Measurements from ENCODE around the gene SBF1.

The SBF1 gene

DNA sequence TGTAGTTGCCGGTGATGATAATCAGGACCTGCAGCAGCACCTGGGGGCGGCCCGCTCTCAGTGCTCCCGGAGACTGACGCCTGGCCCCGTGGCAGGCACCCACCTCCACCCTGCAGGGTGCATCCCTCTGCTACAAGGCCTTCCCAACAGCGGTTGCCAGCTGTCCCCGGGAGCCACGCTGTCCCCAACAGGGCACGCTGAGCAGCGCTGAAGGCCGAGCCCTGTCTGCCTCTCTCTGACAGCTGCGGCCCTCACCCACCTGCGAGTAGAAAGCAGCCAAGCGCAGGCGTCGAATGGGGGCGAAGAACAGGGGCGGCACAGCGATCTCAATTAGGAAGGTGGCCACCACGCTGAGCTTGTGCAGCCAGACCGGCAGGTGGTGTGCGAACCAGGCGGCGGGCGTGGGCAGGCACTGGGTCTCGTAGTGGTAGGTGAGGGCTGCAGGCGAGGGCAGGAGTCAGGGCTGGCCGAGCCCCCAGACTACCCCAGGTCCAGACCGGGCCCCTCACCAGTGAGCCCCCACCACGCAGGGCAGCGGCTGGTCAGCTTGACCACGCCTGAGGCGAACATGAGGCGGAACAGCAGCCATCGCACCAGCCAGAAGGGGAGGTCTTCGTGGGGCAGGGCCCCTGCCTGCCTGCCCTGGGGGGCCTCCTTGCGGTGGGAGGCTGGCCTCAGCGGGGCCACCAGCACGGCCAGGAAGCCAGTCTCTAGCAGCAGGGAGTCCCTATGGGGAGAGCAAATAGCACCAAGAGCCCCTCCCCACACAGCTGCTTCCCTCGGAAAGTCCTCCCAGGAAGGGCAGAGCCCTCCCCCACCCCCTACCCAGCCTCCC, 31.2 kb upstream of the SBF1 start:
- DNase-seq = no peak

DNA sequence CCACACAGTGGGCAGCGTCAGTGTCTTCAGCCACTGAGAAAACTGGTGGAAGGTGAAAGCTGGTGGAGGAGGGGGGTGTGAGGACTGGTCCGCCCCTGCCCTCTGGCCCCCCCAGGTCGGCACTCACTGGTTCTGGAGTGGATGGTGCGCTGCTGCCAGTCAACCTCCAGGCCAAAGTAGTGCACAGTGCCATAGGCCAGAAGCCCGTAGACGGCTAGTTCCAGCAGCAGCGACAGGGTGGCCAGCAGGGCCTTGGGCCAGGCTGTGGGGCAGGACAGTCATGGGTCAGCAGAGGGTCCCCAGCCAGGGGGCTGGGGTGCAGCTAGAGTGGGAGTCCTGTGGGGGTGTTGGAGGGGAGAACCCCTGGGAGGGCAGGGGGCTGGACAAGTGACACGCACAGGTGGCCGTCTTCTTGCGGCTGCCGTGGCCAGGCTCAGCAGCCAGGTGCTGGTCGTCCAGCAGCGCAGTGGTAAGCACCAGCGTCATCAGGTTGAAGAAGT, 30.5 kb upstream of the SBF1 start:
- DNase-seq = no peak

DNA sequence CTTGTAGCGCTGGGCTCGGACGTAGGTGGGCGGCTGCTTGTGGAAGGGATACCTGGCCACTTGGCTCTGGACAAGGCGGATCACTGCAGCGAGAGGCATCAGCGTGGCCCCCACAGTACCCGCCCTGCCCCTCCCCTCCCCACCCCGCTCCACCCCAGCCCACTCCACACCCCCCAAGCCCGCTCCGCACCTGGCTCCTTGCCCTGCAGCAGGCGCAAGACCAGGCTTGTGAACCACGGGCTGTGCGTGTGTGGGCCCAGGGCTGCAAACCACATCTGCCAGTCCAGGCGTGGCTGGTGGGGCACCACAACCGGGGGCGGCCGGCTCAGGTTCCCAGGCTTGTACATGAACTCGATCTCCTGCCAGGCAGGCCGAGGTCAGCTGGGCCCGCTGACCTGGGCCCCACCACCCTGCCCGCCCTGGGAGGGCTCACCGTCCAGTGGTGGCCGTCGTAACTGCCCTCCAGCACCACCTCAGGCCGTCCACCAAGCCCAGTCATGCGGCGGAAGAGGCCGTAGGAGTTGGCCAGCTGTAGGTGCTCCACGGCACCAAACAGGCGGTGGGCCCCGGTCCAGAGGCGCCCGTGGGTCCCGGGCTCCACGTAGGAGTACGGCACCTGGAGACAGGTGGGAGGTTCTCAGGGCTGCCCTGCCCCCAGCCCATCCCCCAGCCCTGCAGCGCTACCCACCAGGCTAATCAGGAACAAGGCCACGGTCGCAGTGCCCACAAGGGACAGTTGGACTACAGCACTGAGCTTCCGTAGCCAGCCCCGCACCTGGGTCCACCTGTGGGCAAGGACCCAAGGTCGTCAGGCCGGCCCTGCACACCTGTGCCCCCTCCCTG, 29.8 kb upstream of the SBF1 start:
- DNase-seq = no peak

DNA sequence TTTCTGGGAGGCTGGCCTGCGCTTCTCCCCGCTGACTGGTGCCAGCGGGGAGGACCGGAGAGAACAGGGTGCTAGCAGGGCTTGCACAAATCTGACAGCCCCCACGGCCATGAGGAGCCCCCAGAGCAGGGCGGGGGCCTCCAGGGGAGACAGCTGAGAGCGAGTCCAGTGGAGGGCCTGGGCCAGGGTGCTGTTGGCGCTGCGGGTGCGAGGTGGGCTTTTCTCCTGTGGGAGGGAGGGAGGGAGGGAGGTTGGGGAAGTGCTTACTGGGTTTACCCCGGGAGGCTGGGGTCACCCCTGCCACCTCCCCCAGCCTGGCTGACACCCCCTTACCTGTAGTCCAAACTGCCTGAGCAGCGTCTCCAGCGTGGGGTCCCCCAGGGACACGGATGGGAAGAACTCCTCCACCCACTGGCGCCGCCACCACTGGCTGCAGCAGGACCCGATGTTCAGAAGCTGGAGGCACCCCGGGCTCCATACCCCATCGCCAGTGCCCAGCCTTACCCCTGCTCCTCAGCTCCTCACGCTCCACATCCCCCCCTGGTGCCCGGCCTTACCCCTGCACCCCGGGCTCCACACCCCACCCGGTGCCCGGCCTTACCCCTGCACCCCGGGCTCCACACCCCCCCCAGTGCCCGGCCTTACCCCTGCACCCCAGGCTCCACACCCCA, 28.8 kb upstream of the SBF1 start:
- no peak for DNase-seq

DNA sequence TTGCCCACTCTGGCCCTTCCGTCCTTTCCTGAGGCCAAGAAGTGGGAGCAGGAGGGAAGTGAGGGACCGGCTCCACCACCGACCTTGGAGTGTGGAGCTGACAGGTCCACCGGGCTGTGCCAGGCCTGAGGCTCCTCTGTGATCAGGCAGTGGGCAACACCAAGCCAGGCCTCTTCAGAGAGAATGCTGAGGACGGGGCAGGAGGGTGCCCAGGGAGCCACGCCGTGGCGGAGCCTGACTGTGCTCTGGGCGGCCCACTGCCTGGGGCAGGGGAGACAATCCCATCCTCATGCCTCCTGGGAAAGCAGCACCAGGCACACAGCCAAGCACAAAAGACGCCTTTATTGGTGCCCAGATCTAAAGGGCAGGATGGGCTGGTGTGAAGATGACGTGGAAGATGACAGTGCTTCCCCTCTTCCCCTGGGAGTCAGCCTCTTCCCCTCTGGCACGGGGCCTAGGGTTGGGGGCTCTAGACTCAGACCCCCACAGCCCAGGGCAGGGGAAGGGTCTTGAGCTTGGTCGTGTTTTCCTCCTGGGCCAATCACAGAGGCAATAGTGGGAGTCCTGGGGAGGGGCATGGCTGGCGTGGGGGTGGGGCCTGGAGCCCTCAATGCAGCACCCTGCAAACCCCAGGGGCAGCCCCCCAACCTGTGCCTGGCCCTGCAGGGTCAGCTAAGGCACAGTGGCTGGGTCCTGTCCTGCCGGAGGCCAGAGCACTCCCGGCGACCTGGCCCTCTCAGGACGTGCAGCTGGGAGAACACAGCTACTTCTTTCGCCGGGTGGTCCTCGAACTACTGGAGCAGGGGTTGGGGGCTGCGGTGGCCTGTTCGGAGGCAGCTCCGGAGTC, 28.0 kb upstream of the SBF1 start:
- no peak for DNase-seq

DNA sequence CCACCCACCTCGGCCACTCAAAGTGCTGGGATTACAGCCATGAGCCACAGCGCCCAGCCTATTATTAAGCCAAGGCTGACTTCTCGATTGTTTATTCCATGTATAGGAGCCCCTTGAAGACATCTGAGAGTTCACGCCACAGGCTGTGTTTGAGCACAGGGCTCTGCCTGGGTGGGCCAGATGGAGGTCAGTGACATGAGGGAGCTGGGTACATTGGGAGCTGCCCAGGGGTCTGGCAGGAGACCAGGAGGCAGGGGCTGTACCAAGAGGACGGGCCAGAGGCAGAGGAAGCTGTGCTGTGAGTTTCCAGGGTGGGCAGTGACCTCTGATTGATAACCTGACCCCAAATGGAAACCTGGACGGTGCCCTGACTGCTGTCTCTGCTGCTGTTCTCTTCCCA, 27.3 kb upstream of the SBF1 start:
- DNase-seq = no peak

DNA sequence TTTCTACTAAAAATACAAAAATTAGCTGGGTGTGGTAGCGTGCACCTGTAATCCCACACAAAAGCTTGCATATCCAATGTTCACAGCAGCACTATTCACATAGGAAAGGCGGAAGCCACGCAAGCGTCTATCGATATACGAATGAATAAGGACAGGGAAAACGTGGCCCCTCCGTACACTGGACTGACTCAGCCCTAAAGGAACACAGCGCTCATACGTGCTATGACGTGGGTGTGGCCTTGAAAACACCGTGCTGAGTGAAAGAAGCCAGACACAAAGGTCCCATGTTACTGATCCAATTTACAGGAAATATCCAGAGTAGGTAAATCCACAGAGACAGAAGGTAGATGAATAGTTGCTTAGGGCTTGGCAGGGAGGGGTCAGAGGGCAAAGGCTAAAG, 25.6 kb upstream of the SBF1 start:
- DNase-seq = no peak

DNA sequence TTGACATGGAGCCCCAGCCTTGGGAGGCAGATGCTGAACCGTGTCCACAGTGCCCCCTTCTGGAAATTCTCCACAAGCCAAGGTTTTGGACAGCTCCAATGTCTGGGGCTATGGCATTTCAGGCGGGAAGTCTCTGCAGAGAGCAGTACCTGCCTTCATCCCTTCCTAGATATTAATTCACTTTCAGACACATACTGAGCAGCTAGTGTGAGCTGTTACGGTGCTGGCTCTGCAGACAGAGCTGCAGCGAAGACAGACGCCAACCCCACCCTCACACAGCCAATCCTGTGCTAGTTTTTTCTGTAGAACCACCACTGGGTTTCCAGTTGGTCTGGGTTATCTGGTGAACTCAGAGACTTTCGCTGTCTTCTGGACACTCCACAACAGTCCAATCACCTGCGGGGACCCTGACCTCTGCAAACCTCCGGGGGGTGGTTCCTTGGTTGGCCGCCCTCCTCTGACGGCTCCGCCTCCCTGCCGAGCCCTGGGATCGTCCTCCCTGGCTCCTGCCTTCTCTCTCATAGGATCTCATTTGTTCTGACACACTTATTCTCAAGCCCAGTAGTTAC, 23.6 kb upstream of the SBF1 start:
- DNase-seq = peak; percentile 48 to 79

DNA sequence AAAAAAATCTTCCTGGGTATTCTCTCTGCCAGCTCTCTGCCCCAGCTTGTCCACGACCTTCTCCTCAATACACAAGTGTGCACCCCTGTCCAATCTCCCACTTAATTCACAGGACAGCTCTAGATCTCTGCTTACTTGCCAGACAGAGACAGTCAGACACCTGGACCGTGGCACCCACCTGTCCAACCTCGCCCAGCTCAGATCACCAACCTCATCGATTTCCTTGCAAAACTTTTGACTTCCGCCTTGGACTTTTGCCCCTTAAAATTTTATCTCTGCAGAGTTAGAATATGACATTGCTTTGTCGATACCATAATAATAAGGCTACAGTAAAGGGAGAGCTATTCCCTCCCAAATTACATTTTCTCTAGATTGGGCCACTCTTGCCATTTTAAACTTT, 22.3 kb upstream of the SBF1 start:
- no peak for DNase-seq

DNA sequence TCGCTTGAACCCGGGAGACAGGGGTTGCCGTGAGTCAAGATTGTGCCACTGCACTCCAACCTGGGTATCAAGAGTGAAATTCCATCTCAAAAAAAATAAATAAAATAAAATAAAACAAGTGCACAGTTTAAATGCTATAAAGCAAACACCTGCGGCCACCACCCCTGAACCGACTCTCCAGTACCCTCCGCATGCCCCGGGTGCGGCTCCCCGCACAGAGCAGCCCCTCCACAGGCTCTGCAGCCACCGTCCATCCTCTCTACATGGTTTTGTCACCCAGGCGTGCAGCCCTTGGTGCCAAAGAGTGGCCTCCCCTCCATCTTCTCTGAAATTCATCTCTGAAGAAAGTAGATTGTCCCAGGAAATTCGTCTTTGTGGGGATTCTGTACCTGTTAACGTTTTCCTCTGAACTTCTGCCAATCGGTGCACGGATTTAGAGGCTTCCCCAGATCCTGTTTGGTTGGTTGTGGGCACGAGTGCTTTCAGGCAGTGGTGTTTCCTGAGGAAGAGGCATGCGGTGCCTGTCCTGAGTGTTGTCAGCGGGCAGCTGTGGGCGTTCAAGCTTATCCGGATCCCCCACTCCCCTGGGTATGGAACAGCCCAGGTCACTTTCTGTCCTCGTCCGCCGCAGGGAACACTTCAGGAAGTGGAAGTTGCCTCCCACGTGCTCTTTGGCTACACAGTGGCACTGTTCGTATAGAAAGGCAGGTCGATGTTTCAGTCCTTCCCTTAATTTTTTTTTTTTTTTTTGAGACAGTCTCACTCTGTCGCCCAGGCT, 15.9 kb upstream of the SBF1 start:
- peak; percentile 44 to 47 for DNase-seq

DNA sequence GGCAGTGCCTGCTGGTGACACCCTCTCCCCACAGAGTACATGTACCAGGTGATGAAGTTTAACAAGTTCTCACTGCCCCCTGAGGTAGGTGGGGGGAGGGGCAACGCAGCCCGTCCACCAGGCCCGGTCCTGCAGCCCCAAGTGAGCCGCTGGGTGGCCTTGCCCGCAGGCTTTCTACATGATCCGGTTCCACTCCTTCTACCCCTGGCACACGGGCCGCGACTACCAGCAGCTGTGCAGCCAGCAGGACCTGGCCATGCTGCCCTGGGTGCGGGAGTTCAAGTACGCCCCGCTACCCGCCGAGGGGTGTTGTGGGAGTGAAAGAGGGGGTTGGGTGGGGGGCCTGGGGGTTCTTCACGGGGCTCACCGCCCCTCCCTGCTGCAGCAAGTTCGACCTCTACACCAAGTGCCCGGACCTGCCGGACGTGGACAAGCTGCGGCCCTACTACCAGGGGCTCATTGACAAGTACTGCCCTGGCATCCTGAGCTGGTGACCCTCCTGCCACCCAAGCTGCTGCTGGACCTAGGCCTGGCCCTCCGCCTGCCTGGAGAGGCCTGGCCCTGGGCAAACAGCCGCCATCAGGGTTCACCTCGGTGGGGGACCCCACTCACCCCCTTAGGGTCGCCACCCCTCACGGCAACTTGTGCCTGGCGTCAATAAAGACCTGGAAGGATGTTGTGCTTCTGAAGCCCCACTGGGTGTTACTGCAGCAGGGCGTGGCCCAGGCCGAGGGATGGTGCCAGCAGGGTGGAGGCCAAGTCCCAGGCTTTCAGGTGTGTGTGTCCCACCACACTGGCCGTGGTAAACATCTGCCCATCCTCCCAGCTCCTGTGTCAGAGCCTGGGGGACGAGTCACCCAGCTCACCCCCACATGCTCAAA, 14.8 kb upstream of the SBF1 start:
- DNase-seq = no peak

DNA sequence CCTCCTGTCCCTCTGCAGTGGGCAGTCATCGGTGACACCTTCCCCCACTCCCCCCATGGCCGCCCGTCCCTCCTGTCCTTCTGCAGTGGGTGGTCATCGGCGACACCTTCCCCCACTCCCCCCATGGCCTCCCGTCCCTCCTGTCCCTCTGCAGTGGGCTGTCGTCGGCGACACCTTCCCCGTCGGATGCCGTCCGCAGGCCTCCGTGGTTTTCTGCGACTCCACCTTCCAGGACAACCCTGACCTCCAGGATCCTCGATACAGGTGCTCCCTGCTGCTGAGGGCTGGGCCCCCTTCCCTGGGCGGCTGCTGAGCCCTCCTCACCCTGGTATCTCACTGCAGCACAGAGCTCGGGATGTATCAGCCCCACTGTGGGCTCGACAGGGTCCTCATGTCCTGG, 14.1 kb upstream of the SBF1 start:
- DNase-seq = no peak

DNA sequence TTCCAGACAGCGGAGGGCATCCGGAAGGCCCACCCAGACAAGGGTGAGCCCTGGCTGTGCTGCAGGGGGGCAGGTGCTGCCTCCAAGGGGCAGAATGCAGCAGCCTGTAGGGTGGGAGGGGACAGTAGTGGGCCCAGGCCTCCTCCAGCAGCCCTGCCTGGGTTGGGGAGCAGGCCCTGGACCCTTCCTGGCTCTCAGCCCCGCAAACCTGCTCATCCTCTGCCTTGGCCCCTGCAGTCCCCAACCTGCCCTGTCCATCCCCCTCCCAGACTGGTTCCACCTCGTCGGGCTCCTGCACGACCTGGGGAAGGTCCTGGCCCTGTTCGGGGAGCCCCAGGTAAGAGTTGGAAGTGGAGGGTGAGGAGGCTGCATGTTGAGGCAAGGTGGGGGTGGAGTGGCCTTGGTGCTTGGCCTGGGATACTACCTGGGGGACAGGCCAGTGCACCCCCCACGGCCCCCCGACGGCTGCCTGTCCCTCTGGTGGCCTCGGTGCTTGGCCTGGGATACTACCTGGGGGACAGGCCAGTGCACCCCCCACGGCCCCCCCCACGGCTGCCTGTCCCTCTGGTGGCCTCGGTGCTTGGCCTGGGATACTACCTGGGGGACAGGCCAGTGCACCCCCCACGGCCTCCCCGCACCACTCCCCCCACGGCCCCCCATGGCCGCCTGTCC, 13.3 kb upstream of the SBF1 start:
- DNase-seq = no peak

DNA sequence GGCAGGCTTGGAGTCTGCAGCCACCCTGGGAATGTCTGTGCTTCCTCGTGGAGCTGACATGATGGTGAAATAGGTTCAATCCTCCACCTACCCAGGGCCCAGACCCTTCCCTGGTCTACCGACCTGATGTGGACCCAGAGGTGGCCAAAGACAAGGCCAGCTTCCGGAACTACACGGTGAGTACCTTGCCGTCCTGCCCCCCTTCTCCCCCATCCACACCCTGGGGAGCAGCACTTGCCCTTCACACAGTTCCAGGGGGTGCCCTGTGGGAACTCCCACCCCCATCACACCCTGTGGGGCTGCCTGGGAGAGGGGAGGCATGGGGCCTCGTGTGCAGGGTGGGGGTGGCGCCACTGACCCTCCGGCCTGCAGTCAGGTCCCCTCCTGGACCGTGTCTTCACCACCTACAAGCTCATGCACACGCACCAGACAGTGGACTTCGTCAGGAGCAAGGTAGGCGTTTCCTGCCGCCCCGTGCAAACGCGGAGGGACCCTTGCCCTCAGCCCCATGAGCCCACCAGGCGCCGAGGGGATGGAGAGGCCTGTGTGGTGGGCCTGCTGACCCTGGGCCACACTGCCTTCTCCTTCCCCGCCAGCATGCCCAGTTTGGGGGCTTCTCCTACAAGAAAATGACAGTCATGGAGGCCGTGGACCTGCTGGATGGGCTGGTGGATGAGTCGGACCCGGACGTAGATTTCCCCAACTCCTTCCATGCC, 12.6 kb upstream of the SBF1 start:
- no peak for DNase-seq

DNA sequence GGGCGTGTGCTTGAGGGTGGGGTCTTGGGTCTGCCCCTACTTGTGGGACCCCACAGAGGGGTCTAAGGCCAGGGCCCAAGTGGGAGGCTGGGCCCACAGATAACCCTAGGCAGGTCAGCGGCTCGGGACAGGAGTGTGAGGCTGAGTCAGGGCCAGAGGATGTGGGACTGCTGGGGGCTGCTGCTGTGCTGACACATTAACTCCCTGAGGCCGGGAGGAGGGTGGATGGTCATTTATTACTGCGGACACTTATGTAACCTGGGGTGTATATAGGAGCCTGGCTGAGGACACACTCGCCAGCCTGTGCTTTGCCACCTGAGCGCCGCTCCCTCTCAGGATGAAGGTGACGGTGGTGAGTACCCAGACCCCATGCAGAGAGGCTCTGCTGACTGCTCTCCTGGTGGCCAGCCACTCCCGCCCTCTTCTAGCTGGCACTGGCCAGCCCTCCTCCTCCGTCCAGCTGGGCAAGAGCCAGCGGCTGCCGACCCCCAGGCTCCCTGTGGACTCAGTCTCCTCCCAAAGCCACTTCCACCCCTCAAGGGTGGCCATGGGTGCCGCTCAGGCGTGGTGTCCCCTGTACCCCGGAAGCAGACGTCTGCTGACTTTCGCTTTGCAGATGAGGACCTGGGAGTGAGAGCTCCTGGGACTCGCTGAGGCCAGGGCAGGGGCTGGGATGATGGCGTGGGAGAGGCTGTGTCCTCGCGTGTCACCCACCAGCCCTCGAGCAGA, 11.9 kb upstream of the SBF1 start, which contains the start of gene MIOX:
Gene MIOX (plus strand): TSS at position 299 of the 729 bp plus-strand sequence. CDS start 39 bp downstream, at position 338.
- no peak for DNase-seq

DNA sequence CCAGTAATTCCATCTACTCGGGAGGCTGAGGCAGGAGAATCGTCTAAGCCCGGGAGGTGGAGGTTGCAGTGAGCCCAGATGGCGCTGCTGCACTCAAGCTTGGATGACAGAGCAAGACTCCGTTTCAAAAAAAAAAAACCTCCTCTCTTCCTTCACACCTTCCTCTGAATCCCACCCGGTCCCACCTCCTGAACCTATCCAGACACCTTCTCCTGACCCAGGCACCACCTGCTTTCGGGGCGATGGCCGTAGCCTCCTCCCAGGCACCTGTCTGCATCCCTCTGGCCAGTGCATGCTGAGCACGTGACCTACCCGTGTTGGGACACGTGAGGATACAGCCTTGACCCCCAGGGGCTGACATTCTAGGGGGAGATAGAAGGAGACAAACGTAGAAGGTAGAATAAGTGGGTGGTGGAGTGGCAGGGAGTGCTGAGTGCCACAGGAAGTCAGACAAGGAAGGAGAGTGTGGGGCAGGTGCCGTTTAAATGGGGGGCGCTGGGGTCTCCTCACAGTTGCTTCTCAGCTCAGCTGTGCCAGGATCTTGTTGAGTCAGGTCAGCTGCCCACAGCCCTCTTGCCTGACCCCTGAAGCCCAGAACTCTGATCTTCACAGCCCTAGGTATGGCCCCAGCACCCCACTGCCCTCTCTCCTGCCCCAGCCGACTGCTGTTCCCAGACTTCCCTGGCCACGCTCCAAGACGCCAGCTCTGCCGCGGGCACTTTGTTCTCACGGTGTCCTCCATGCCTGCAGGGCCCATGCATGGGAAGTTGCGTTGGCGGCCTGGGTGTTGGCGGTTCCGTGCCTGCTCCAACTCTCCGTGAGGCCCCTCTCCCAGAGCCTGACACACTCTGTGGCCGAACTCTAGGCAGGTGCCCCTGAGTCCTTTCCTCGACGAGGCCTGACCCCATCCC, 10.6 kb upstream of the SBF1 start:
- no peak for DNase-seq

Data from Kasumi-1 (cell line).